ENCODE data around the gene NELFE. TPM values are rescaled to one million over a fixed set of nuclear protein-coding genes. Genes with fewer than 3 reads are reported as not detected.
A peak's percentile ranks its signal among the peaks of the same experiment; 100 is the strongest.

Gene NELFE
- total and polyA plus RNA-seq, 2 of the 13 experiments (the other 11 are each of a cell fraction or from before 2014, with no cell fraction given) = 51.3 to 69.8 TPM

DNA sequence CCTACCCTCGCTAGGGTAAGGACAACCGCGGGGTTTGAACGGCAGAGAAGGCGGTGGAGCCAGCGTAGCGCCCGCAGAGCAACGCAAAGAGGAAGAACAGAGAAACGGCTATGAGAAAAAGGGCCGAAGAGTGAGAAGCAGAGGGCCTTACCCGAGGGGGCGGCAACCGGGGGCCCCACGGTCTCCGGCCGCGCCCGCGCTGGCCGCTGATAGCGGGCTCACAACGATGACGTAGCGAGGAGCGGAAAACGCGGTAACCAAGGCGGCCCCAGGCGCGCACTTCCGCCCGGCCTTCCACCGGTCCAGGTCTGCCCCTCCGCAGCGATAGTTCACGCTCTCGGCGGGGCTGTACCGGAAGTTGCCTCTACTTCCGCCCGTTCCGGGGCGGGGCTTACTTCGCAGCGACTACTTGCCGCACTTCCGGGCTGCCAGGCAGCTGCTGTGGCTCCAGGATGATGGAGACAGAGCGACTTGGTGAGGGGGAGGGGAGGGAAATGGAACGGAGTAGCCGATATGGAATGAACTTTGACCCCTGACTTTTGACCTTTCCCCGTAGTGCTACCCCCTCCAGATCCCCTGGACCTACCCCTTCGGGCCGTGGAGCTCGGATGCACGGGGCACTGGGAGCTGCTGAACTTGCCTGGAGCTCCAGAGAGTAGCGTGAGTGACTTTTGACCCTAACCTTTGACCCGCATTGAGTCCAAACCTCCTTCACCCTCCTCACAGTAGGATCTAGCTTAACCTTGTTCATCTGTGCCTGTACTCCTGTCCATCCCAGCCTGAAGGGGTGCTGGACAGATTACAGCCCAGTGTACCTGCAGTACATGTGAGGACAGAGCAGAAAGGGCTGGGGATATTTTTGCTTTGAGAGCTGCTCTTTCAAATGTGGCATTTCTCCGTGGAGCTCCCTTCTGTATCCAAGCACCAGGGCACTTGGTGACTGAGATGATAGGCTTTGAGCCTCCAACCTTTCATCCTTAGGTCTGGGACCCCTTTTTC is at the start of gene NELFE, which contains the start of gene SKIC2 (continued):
- TF ChIP-seq PAX8 (CRISPR knock-in tag; IDR thresholded peaks at IDR 0.05; ENCODE audit: borderline replicate concordance) (no peak), SIX1 (CRISPR knock-in tag; IDR thresholded peaks at IDR 0.05; ENCODE audit: borderline replicate concordance) (peak; percentile 14; the same call in 1 of the 2 replicates), ZNF563 (CRISPR knock-in tag; IDR thresholded peaks at IDR 0.05) (peak; percentile 91), ATF1 (CRISPR knock-in tag; IDR thresholded peaks at IDR 0.05) (peak; percentile 99), HNF1B (CRISPR knock-in tag; IDR thresholded peaks at IDR 0.05) (peak; percentile 76), THRA (CRISPR knock-in tag; IDR thresholded peaks at IDR 0.05; ENCODE audit: borderline replicate concordance) (no peak; the same call in none of the 2 replicates), ZNF224 (CRISPR knock-in tag; IDR thresholded peaks at IDR 0.05) (no peak; the same call in 1 of the 2 replicates), ZNF772 (CRISPR knock-in tag; IDR thresholded peaks at IDR 0.05) (peak; percentile 92; the same call in 1 of the 2 replicates), MXI1 (IDR thresholded peaks at IDR 0.05; ENCODE audit: borderline replicate concordance, low read depth, low read length) (peak; percentile 96; the same call in 1 of the 3 replicates), KAT8 (CRISPR knock-in tag; IDR thresholded peaks at IDR 0.05) (peak; percentile 100), ZNF770 (CRISPR knock-in tag; IDR thresholded peaks at IDR 0.05) (no peak), POLR2AphosphoS2 (IDR thresholded peaks at IDR 0.05; ENCODE audit: low read depth, low read length) (no peak), ZMYM3 (CRISPR knock-in tag; IDR thresholded peaks at IDR 0.05) (no peak)
- TF ChIP-seq, protein P1, sequence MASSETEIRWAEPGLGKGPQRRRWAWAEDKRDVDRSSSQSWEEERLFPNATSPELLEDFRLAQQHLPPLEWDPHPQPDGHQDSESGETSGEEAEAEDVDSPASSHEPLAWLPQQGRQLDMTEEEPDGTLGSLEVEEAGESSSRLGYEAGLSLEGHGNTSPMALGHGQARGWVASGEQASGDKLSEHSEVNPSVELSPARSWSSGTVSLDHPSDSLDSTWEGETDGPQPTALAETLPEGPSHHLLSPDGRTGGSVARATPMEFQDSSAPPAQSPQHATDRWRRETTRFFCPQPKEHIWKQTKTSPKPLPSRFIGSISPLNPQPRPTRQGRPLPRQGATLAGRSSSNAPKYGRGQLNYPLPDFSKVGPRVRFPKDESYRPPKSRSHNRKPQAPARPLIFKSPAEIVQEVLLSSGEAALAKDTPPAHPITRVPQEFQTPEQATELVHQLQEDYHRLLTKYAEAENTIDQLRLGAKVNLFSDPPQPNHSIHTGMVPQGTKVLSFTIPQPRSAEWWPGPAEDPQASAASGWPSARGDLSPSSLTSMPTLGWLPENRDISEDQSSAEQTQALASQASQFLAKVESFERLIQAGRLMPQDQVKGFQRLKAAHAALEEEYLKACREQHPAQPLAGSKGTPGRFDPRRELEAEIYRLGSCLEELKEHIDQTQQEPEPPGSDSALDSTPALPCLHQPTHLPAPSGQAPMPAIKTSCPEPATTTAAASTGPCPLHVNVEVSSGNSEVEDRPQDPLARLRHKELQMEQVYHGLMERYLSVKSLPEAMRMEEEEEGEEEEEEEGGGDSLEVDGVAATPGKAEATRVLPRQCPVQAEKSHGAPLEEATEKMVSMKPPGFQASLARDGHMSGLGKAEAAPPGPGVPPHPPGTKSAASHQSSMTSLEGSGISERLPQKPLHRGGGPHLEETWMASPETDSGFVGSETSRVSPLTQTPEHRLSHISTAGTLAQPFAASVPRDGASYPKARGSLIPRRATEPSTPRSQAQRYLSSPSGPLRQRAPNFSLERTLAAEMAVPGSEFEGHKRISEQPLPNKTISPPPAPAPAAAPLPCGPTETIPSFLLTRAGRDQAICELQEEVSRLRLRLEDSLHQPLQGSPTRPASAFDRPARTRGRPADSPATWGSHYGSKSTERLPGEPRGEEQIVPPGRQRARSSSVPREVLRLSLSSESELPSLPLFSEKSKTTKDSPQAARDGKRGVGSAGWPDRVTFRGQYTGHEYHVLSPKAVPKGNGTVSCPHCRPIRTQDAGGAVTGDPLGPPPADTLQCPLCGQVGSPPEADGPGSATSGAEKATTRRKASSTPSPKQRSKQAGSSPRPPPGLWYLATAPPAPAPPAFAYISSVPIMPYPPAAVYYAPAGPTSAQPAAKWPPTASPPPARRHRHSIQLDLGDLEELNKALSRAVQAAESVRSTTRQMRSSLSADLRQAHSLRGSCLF (CRISPR knock-in tag; IDR thresholded peaks at IDR 0.05; ENCODE audit: borderline replicate concordance) = no peak
- TF ChIP-seq, protein P2, sequence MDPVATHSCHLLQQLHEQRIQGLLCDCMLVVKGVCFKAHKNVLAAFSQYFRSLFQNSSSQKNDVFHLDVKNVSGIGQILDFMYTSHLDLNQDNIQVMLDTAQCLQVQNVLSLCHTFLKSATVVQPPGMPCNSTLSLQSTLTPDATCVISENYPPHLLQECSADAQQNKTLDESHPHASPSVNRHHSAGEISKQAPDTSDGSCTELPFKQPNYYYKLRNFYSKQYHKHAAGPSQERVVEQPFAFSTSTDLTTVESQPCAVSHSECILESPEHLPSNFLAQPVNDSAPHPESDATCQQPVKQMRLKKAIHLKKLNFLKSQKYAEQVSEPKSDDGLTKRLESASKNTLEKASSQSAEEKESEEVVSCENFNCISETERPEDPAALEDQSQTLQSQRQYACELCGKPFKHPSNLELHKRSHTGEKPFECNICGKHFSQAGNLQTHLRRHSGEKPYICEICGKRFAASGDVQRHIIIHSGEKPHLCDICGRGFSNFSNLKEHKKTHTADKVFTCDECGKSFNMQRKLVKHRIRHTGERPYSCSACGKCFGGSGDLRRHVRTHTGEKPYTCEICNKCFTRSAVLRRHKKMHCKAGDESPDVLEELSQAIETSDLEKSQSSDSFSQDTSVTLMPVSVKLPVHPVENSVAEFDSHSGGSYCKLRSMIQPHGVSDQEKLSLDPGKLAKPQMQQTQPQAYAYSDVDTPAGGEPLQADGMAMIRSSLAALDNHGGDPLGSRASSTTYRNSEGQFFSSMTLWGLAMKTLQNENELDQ (CRISPR knock-in tag; IDR thresholded peaks at IDR 0.05; ENCODE audit: borderline replicate concordance) = no peak
